ENCODE data around the gene LCTL.

GRCh38 chr15:66508293-66508883 lies 57.4 kb downstream of the LCTL start:
- TF ChIP-seq CTCF (IDR thresholded peaks at IDR 0.05) (no peak), POLR2A (IDR thresholded peaks at IDR 0.05) (no peak)

Measured in testis (tissue), 2 donors.